Fibroblast of peridontal ligament (primary cell): Measurements from ENCODE around the gene RSPO4.

Source experiments
- DNase-seq: peaks from one replicate; pipeline ENCODE4 v3.0.0-alpha.2; 2010; ENCODE audit errors: extremely low read depth

Gene RSPO4

GRCh38 chr20:967796-968742 lies 34.0 kb downstream of the RSPO4 start:
- peak; percentile 21 for DNase-seq

GRCh38 chr20:965956-966355 lies 36.2 kb downstream of the RSPO4 start:
- DNase-seq, result no peak

- DNase-seq, result no peak
Measured at GRCh38 chr20:963795-964194, 38.3 kb downstream of the RSPO4 start.

- no peak for DNase-seq
Measured at GRCh38 chr20:962683-963082, 39.4 kb downstream of the RSPO4 start.

GRCh38 chr20:962223-962622 lies 39.9 kb downstream of the RSPO4 start:
- no peak for DNase-seq

GRCh38 chr20:961768-962167 lies 40.3 kb downstream of the RSPO4 start:
- no peak for DNase-seq

GRCh38 chr20:959996-960615 lies 42.0 kb downstream of the RSPO4 start:
- DNase-seq, result no peak

- no peak for DNase-seq
Measured at GRCh38 chr20:958936-959815, 42.9 kb downstream of the RSPO4 start.

- peak; percentile 17 for DNase-seq
Measured at GRCh38 chr20:957544-957943, 44.6 kb downstream of the RSPO4 start.

- peak; percentile 57 for DNase-seq
Measured at GRCh38 chr20:956330-956951, 45.7 kb downstream of the RSPO4 start.

- no peak for DNase-seq
Measured at GRCh38 chr20:955656-956055, 46.5 kb downstream of the RSPO4 start.

- no peak for DNase-seq
Measured at GRCh38 chr20:955111-955510, 47.0 kb downstream of the RSPO4 start.

GRCh38 chr20:953742-954141 lies 48.4 kb downstream of the RSPO4 start:
- DNase-seq, result no peak

GRCh38 chr20:952196-952795 lies 49.8 kb downstream of the RSPO4 start:
- no peak for DNase-seq

GRCh38 chr20:951384-952169 lies 50.5 kb downstream of the RSPO4 start:
- no peak for DNase-seq

- no peak for DNase-seq
Measured at GRCh38 chr20:949717-950116, 52.4 kb downstream of the RSPO4 start.

- DNase-seq, result no peak
Measured at GRCh38 chr20:946826-947225, 55.3 kb downstream of the RSPO4 start.

GRCh38 chr20:945841-946240 lies 56.3 kb downstream of the RSPO4 start:
- no peak for DNase-seq

GRCh38 chr20:944774-945410 lies 57.2 kb downstream of the RSPO4 start:
- DNase-seq, result no peak

GRCh38 chr20:944148-944547 lies 58.0 kb downstream of the RSPO4 start:
- no peak for DNase-seq
